Fibroblast of skin of abdomen (primary cell): ENCODE measurements around the gene DHRS12.
A peak's percentile ranks its signal among the peaks of the same experiment; 100 is the strongest.

ENCODE experiments used
- DNase-seq: peaks from one replicate; pipeline ENCODE4 v3.0.0-alpha.2; 2013

DHRS12 gene

DNA sequence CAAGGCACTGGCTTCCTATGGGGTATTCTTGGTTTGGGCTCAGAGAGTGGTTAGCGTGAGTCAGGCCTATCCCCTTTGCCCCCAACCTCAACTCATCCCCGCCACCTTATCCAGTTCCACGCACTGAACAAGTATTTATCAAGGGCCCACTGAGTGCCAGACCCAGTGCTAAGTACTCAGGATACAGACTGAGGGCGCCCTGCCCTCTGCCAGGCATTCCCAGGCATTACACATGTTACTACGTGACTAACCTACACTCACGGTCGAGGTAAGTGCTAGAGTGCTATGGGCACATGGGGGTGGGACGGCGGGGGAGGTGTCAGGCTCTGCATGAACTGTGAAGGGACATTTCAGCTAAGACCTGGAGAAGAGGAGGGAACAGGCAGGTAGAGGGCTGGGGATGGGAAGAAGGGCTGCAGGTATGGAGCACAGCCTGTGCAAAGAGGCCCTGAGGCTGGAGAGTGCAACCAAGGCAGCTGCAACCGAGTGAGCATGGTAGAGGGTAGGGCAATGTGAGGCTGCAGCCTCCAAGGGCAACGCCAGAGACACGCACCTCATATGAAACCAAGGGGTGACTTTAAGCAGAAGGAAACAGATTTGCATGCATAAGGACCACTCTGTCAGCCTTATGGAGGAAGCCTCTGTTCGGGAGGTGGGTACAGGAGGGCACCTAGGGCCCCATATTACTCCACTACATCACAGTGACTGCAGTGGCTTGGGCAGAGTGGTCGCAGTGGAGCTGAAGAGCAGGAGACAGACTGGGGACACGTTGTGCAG is 22.5 kb downstream of the DHRS12 start:
- DNase-seq, result no peak

- no peak for DNase-seq
Observed at GRCh38 chr13:51780099-51780498, 23.9 kb downstream of the DHRS12 start.

DNA sequence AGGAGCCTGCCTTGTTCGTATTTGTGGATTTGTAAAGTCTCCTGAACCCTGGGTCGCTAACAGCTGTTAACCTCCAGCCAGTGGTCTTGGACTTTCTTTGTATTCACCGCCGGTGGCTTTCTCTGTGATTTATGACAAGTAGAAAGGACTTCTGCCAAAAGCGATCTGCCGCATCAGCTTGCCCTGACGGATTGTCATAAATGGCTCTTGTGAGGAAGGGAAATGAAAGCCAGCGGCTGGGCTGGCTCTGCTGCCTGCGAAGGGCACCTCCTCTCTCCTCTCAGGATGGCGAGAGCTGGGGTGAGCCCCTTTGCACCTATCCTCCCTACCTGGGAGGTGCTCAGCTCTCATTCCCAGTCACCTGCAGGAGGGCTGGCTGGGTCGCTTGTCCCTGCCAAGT is 25.6 kb downstream of the DHRS12 start:
- DNase-seq, result no peak

DNA sequence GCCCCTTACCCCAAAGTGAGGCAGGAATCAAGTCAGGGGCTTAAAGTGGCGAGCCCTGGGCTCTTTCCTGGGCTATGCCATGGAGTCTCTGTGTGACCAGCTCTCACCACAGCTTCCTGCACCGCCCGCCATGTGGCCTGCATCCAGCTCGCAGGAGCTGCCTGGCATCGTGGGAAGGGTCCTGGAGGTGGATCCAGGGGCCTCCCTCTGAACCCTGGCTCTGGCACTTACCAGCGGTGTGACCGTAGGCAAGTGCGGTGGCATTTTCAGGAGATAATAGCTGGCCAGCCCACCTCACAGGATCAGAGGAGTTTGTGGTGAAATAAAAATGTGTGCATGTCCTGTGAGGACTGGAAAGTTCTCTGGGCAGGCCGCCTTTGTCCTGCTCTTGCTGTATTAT is 26.0 kb downstream of the DHRS12 start:
- DNase-seq, result no peak

DNA sequence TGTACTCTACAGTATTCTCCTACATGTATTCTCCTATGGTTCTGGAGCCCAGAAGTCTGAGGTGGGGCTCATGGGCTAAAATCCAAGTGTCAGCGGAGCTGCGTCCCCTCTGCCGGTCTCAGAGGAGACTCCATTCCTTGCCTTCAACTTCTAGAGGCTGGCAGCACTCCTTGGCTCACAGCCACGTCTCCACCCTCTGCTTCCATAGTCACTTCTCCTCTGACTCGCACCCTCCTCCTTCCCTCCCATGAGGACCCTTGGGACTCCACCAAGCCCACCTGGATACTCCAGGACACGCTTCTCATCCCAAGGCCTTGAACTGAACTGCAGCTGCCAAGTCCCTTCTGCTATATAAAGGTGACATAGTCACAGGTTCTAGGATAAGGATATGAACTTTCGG is 27.8 kb downstream of the DHRS12 start:
- DNase-seq, result no peak

- DNase-seq, result no peak
Observed at GRCh38 chr13:51773515-51773914, 30.4 kb downstream of the DHRS12 start.

- no peak for DNase-seq
Observed at GRCh38 chr13:51772781-51773180, 31.2 kb downstream of the DHRS12 start.

GRCh38 chr13:51772105-51772455 is 31.9 kb downstream of the DHRS12 start:
- DNase-seq, result no peak

GRCh38 chr13:51771418-51772104 is 32.4 kb downstream of the DHRS12 start:
- no peak for DNase-seq

- no peak for DNase-seq
Observed at GRCh38 chr13:51770681-51771417, 33.1 kb downstream of the DHRS12 start.

DNA sequence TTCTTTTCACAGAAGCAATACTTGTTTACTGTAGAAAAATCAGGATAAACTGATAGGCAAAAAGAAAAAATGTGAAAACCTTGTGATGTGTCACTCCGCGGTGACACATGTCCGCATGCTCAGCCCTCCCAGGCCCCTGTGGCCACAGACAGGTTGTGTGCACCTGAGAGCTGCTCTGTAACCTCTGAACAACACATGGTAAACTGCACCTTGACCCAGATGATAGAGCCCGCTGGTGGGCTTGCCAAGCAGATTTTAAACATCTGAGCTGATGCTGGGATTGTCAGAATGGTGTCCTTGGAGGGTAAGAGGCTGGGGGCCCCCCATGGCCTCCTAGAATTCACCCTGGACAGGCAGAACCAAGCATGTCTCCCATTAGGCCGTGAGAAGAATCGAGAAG is 33.8 kb downstream of the DHRS12 start:
- DNase-seq, result no peak

GRCh38 chr13:51769455-51770127 is 34.4 kb downstream of the DHRS12 start:
- no peak for DNase-seq

- DNase-seq, result no peak
Observed at GRCh38 chr13:51768976-51769375, 35.0 kb downstream of the DHRS12 start.

DNA sequence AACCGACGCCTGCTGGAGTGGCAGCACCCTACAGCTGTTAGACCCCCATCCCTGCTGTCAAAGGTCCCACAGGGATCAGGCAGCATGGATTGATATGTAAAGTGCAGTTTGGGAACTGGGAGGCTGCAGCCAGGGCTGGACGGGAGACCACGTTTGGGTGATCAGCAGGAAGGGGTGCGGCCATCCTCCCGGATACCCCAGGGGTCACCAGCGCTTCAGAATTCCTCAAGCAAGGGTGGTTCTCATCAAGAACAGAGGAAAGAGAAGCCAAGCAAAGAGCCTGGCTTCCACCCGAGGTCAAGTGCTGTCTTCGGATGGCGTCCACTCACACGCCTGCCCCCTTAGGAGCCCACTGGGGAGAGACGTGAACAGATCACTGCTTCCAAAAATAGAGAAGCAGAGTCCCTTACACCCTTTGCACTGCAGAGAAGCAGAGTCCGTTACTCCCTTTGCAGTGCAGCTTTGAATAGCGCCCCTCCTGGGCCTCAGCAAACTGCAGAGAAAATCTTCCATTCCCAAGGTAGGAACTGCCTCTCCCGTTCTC is 35.5 kb downstream of the DHRS12 start:
- DNase-seq, result no peak

- no peak for DNase-seq
Observed at GRCh38 chr13:51767100-51767499, 36.9 kb downstream of the DHRS12 start.

GRCh38 chr13:51765142-51765515 is 38.8 kb downstream of the DHRS12 start:
- DNase-seq, result no peak

DNA sequence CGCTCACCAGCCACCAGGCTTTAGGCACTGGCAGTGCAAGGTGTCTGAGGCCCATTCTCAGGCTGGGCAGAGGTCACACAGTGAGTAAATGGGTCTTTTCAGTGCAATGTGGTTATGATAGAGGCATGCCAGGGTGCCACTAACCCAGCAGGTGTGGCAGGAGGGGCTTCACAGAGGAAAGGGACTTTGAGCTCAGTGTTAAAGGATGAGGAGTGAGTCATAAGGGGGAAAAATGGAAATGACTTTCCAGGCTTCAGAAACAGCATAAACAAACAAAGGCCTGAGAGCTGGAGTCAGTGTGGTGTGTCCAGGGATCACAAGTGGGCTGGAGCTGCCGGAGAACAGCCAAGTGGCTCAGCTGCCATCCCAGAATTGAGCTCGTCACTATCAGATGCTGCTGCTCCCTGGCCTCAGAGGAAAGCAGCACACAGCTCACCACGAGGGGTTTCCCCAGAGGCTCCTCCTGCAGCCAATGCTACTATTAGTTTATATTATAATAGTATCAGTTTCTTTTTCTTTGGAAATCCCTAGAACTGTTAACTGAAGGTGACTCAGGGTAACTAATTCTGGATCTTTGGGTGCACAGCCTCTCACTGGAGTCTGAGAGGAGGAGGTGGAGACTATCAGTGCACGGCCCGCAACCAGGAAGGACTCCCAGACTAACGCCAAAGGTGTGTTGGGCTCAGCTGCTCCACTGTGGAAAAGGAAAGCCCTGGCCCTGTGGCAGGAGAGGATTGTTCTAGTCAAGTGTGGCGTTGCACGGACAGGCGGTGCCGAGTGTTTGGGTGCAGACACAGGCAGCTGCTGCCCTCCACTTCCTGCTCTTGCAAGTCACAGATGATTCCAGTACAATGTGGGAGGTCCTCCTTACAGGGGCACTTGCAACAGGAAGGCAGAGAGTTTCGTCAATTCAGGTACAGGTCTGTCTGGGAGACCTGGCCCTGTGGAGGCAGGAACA is 39.5 kb downstream of the DHRS12 start:
- DNase-seq, result peak; percentile 15

GRCh38 chr13:51763486-51763885 is 40.5 kb downstream of the DHRS12 start:
- no peak for DNase-seq

DNA sequence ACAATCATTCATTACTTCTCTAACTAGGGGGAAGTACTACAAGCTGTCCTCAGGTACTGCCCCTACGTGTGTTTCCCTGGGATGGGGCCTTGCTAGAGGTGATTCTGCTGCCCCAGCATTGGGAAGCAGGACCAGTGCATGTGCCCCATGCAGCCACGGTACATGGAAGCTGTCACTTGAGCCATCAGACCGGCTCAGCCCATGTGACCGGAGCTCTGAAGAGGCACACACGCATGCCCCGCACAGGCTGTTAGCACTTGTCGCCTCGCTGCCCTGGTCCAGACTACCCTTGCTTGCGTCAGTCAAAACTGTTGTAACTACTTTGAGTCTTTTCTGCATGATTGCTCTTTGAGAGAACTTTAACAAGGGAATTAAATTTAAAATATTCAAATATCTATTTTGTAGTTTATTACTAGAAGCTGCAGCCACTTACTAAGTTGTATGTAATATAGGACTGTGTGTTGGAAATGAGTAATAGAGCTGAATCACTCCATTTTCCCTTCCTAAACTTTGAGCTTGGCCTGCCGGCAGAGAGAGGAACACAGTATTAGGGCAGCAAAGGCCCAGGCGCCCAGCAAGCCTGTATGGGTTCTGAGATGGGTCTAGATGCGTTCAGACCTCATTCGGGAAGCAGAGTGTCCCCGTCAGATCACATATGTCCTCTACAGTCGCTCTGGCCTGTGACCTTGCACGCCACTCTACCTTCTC is 42.2 kb downstream of the DHRS12 start:
- no peak for DNase-seq

DNA sequence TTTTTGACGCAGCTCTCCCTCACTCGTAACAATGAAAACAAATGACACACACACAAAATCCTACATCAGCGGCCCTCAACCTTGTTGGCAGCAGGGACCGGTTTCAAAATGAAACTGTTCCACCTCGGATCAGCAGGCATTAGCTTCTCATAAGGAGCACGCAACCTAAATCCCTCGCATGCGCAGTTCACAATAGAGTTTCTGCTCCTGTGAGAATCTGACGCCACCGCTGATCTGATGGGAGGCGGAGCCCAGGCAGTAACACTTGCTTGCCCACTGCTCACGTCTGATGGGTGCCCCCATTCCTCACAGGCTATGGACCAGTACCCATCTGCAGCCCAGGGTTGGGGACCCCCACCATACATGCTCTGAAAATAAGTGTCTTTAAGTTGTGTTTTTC is 43.4 kb downstream of the DHRS12 start:
- DNase-seq, result no peak

- DNase-seq, result no peak
Observed at GRCh38 chr13:51759240-51759639, 44.7 kb downstream of the DHRS12 start.
